K562 (cell line): Measurements from ENCODE around the gene B9D2. TPM values are rescaled to one million over a fixed set of nuclear protein-coding genes. Genes with fewer than 3 reads are reported as not detected.

Experiments used
- ATAC-seq: fragments of 200-7000 bp; cut with Tn5 transposase; 3 replicates; pipeline ENCODE4 v1.9.1; 2020; ENCODE audit warnings: moderate library complexity
- BruUV-seq: library from RNA; stranded (reverse); fragments of 400-500 nt; replicated peaks from 2 replicates; lab custom pipeline; 2021; lab: Mats Ljungman, UMichigan
- CTCF ChIA-PET: fragments of 300-600 bp; formaldehyde crosslinking; extraction: SDS; loops from one replicate; lab custom pipeline; 2021; ENCODE audit warnings: low intra/inter-chr PET ratio; lab: Yijun Ruan, JAX
- POLR2A ChIA-PET: fragments of 300-600, 350-650 bp; sonication (Branson Sonifier 250); formaldehyde crosslinking; extraction: SDS; loops from one replicate; lab custom pipeline; 2021; ENCODE audit warnings: antibody characterized with exemption, inconsistent platforms; lab: Yijun Ruan, JAX
- DNase-seq, 4 experiments: peaks; one replicate each; pipeline versions ENCODE4 v3.0.0 to v3.0.0-alpha.2; 2011 to 2018; ENCODE audit warnings: low spot score in 3 of 4, mixed read lengths in 3 of 4; ENCODE audit errors: extremely low read depth in 1 of 4
- FAIRE-seq: peaks from 2 replicates; lab custom pipeline; 2011; peaks lifted over from hg19 to GRCh38; lab: Jason Lieb, UNC
- H2AFZ ChIP-seq: 2 replicates; pipeline ENCODE4 v1.6.0; 2011; ENCODE audit warnings: low read depth, low read length, control low read depth, inconsistent platforms
- H3K27ac ChIP-seq: fragments of 200-600 bp; 3 replicates; pipeline ENCODE4 v1.8.0; 2011; ENCODE audit warnings: low read depth, mild to moderate bottlenecking, control low read depth, inconsistent platforms, low read length, moderate library complexity, mixed read lengths; ENCODE audit errors: extremely low read depth
- H3K27me3 ChIP-seq, 2 experiments: fragments of 300-600 bp in 1 of 2; 2 replicates in 1 of 2; 3 replicates in 1 of 2; pipeline versions ENCODE4 v1.6.0 to v1.8.0; 2011; ENCODE audit warnings: inconsistent platforms in 2 of 2, low read length in 2 of 2, mild to moderate bottlenecking in 1 of 2, mixed read lengths in 1 of 2, moderate library complexity in 1 of 2; ENCODE audit not compliant: control insufficient read depth in 2 of 2, insufficient read depth in 2 of 2
- H3K36me3 ChIP-seq: fragments of 300-600 bp; 3 replicates; pipeline ENCODE4 v1.8.0; 2011; ENCODE audit warnings: mild to moderate bottlenecking, low read length, inconsistent platforms; ENCODE audit not compliant: control insufficient read depth, insufficient read depth
- H3K4me1 ChIP-seq, 2 experiments: fragments of 200-600 bp in 1 of 2; replicated peaks in 1 of 2; 2 replicates in 1 of 2; 3 replicates in 1 of 2; pipeline versions ENCODE4 v1.5.1 to v1.8.0; 2011; ENCODE audit warnings: inconsistent platforms in 2 of 2, low read length in 2 of 2, mild to moderate bottlenecking in 1 of 2, mixed read lengths in 1 of 2, moderate library complexity in 1 of 2; ENCODE audit not compliant: control insufficient read depth in 2 of 2, insufficient read depth in 2 of 2
- H3K4me2 ChIP-seq: 2 replicates; pipeline ENCODE4 v1.6.1; 2011; ENCODE audit warnings: low read length, control low read depth, inconsistent platforms, mixed read lengths; ENCODE audit not compliant: insufficient read depth
- H3K4me3 ChIP-seq: fragments of 200-600 bp; sonication (generic), shearing (Covaris generic); 2 replicates; pipeline ENCODE4 v1.5.1; 2016; ENCODE audit warnings: control low read depth, inconsistent platforms
- H3K79me2 ChIP-seq: fragments of 200-600 bp; 3 replicates; pipeline ENCODE4 v1.8.0; 2011; ENCODE audit warnings: low read length, inconsistent platforms; ENCODE audit not compliant: control insufficient read depth, insufficient read depth
- H3K9ac ChIP-seq, 2 experiments: 2 replicates each; pipeline versions ENCODE4 v1.6.0 to v1.6.1; 2011; ENCODE audit warnings: low read depth in 2 of 2, low read length in 2 of 2, control low read depth in 1 of 2, inconsistent platforms in 1 of 2, mild to moderate bottlenecking in 1 of 2, mixed read lengths in 1 of 2; ENCODE audit not compliant: insufficient read depth in 1 of 2
- H3K9me1 ChIP-seq: one replicate; pipeline ENCODE4 v1.6.0; 2011; ENCODE audit warnings: inconsistent platforms, mild to moderate bottlenecking, low read length, moderate library complexity; ENCODE audit not compliant: control insufficient read depth, insufficient read depth
- H3K9me3 ChIP-seq: replicated peaks from 2 replicates; pipeline ENCODE4 v1.5.1; 2011; ENCODE audit warnings: low read depth, low read length, inconsistent platforms; ENCODE audit not compliant: control insufficient read depth, insufficient read depth
- H4K20me1 ChIP-seq: replicated peaks from 2 replicates; pipeline ENCODE4 v1.6.1; 2011; ENCODE audit warnings: low read length, inconsistent platforms, mixed read lengths; ENCODE audit not compliant: control insufficient read depth, insufficient read depth
- ARID1B ChIP-seq: fragments of 450-650 bp; IDR thresholded peaks from 2 replicates; pipeline ENCODE4 v1.6.1; 2016; ENCODE audit warnings: antibody characterized with exemption, mild to moderate bottlenecking, inconsistent platforms
- ELF1 ChIP-seq: fragments of 200-800 bp; sonication (Bioruptor generic); IDR thresholded peaks from 2 replicates; pipeline ENCODE4 v1.6.1; 2016; ENCODE audit warnings: missing genetic modification characterization, missing compliant biosample characterization
- MEF2D ChIP-seq: conservative IDR thresholded peaks from 2 replicates; pipeline ENCODE4 v1.6.1; 2016; ENCODE audit warnings: low read depth, missing genetic modification characterization, missing compliant biosample characterization
- POLR2A ChIP-seq: fragments of 450-650 bp; conservative IDR thresholded peaks from 2 replicates; pipeline ENCODE4 v1.6.1; 2016
- POLR2G ChIP-seq: fragments of 200-400 bp; formaldehyde crosslinking; IDR thresholded peaks from 2 replicates; pipeline ENCODE4 v1.6.1; 2017; ENCODE audit warnings: low read depth, mild to moderate bottlenecking, antibody characterized with exemption, low read length, moderate library complexity
- RBFOX2 ChIP-seq: fragments of 200-400 bp; formaldehyde crosslinking; IDR thresholded peaks from 2 replicates; pipeline ENCODE4 v1.6.1; 2017; ENCODE audit warnings: low read depth, mild to moderate bottlenecking, low read length, moderate library complexity
- SMARCB1 ChIP-seq: IDR thresholded peaks from 2 replicates; pipeline ENCODE4 v1.6.1; 2011; ENCODE audit warnings: improper control_type of control experiment, low read depth; ENCODE audit not compliant: insufficient read length
- ZNF41 ChIP-seq: fragments of 250-450 bp; sonication (Bioruptor Pico); conservative IDR thresholded peaks from 2 replicates; pipeline ENCODE4 v1.4.0; 2020; ENCODE audit warnings: mild to moderate bottlenecking
- WGBS: fragments of 100-300 bp; shearing (Covaris generic); methylation state at CpG from one replicate; pipeline ENCODE4 v1.1.6; 2016; ENCODE audit warnings: low coverage, mixed read lengths; ENCODE audit not compliant: insufficient coverage; ENCODE audit errors: missing lambda C conversion rate; 5-methylcytosine and 5-hydroxymethylcytosine counted together
- in situ Hi-C: fragments of 300-500 bp; cut with MboI; formaldehyde crosslinking; loops from 4 replicates; pipeline ENCODE4 v1.15.0; 2018; ENCODE audit warnings: inconsistent platforms, mixed read lengths
- intact Hi-C: fragments of 100-400 bp; cut with micrococcal nuclease; formaldehyde crosslinking; loops from 2 replicates; pipeline ENCODE4 v1.14.2; 2022
- polyA plus RNA-seq, 8 experiments: library from polyadenylated mRNA; depleted of rRNA in 4 of 8; stranded (reverse) in 5 of 8; unstranded in 3 of 8; fragments of >200 nt; fragmentation: Nextera tagmentation in 2 of 8; fragmentation: Illumina TruSeq in 1 of 8; extraction: Ambion mirVana in 2 of 8; extraction: Trizol in 1 of 8; gene quantifications; 2 replicates each; pipeline versions ENCODE4 v1.2.1 to v1.2.3, GENCODE V29; 2011 to 2014; ENCODE audit warnings: inconsistent platforms in 1 of 8, missing spikeins in 1 of 8
- total RNA-seq, 7 experiments: library from RNA; depleted of rRNA in 6 of 7; stranded (reverse); fragments of >200 nt in 6 of 7; fragmentation: Illumina TruSeq in 2 of 7; extraction: Trizol in 2 of 7; gene quantifications; 2 replicates each; pipeline versions ENCODE4 v1.2.1 to v1.2.3, GENCODE V29; 2011 to 2021; ENCODE audit warnings: low replicate concordance in 1 of 7
- TF ChIP-seq, protein P1 (sequence below): fragments of 450-650 bp; IDR thresholded peaks from 2 replicates; pipeline ENCODE4 v1.6.1; 2016; ENCODE audit warnings: low read depth

Gene B9D2
- total and polyA plus RNA-seq, 9 of the 15 experiments (the other 6 are each of a cell fraction or from before 2014, with no cell fraction given), result 0.83 to 6.9 (median 2.8) TPM

DNA sequence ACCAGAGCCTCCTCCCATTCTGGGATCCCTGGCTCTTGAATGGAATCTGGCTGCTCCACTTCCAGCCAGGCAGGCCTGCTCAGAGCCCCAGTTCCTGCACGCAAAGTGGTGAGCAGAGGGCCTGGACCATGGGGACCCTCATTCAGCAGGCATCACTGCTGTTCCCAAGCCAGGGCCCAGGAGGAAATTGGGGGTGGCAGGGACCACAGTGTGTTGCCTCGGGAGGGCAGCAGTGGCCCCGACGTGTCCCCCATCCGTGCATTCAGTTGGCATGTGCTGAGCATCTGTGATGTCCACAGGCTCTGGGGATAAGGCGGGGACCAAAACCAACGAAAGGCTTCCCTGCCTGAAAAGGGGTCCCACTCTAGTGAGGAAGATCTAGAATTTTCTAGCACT, 42.7 kb downstream of the B9D2 start:
- DNase-seq (no peak), ATAC-seq (no peak)
- Histone ChIP-seq H3K9me1 (peaks cover 7% of the 10 kb centered on the region), H3K27me3 (no peaks in the 10 kb centered on the region), H3K27ac (no peak overlapping the region), H3K4me3 (no peak overlapping the region), H3K36me3 (peaks cover 81% of the 10 kb centered on the region)
- no TSS peak for BruUV-seq
- 97% methylated on average over 7 of the region's 7 CpGs for WGBS
- intact Hi-C loops, result loop anchor here (5.0 to 10.0 kb wide), 2 partner anchors 116 to 244 kb away; partner anchors contain the start of gene DMAC2
- POLR2A ChIA-PET, result interaction anchor here (0.6 to 1.2 kb wide), 3 partner anchors 11 to 571 kb away, joined by 4 to 7 read pairs (median 4); partner anchors contain the start of gene CCDC97
- TF ChIP-seq RBFOX2 (peak; percentile 49), SMARCB1 (no peak), ELF1 (tag) (no peak), POLR2G (peak; percentile 66; the same call in 1 of the 2 replicates), ARID1B (no peak), MEF2D (tag) (no peak), POLR2A (0 out of 2 replicates have a peak, but pooled peaks have one; percentile 25), ZNF41 (CRISPR knock-in tag) (no peak)
- TF ChIP-seq, protein P1, sequence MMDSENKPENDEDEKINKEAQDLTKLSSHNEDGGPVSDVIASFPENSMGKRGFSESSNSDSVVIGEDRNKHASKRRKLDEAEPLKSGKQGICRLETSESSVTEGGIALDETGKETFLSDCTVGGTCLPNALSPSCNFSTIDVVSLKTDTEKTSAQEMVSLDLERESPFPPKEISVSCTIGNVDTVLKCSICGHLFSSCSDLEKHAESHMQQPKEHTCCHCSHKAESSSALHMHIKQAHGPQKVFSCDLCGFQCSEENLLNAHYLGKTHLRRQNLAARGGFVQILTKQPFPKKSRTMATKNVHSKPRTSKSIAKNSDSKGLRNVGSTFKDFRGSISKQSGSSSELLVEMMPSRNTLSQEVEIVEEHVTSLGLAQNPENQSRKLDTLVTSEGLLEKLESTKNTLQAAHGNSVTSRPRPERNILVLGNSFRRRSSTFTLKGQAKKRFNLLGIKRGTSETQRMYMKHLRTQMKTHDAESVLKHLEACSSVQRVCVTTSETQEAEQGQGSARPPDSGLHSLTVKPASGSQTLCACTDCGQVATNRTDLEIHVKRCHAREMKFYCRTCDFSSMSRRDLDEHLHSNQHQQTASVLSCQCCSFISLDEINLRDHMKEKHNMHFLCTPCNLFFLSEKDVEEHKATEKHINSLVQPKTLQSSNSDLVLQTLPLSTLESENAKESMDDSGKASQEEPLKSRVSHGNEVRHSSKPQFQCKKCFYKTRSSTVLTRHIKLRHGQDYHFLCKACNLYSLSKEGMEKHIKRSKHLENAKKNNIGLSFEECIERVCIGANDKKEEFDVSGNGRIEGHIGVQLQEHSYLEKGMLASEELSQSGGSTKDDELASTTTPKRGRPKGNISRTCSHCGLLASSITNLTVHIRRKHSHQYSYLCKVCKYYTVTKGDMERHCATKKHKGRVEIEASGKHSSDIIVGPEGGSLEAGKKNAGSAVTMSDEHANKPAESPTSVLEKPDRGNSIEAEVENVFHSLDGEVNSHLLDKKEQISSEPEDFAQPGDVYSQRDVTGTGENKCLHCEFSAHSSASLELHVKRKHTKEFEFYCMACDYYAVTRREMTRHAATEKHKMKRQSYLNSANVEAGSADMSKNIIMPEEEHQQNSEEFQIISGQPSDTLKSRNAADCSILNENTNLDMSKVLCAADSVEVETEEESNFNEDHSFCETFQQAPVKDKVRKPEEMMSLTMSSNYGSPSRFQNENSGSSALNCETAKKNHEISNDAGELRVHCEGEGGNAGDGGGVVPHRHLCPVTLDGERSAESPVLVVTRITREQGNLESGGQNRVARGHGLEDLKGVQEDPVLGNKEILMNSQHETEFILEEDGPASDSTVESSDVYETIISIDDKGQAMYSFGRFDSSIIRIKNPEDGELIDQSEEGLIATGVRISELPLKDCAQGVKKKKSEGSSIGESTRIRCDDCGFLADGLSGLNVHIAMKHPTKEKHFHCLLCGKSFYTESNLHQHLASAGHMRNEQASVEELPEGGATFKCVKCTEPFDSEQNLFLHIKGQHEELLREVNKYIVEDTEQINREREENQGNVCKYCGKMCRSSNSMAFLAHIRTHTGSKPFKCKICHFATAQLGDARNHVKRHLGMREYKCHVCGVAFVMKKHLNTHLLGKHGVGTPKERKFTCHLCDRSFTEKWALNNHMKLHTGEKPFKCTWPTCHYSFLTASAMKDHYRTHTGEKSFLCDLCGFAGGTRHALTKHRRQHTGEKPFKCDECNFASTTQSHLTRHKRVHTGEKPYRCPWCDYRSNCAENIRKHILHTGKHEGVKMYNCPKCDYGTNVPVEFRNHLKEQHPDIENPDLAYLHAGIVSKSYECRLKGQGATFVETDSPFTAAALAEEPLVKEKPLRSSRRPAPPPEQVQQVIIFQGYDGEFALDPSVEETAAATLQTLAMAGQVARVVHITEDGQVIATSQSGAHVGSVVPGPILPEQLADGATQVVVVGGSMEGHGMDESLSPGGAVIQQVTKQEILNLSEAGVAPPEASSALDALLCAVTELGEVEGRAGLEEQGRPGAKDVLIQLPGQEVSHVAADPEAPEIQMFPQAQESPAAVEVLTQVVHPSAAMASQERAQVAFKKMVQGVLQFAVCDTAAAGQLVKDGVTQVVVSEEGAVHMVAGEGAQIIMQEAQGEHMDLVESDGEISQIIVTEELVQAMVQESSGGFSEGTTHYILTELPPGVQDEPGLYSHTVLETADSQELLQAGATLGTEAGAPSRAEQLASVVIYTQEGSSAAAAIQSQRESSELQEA, result no peak
- TF ChIP-seq, all 486 proteins: peak for 3
- peaks cover 6% of the 10 kb centered on the region; the same call in 1 of the 2 replicates for H4K20me1 ChIP-seq
- H3K4me2 ChIP-seq, result no peak overlapping the region
- in situ Hi-C loops, result loop anchor here (25.0 kb wide), 1 partner anchor 241 kb away; no protein-coding TSS in a partner anchor
- CTCF ChIA-PET, result no interaction called here
- no peak overlapping the region for H2AFZ ChIP-seq
- peaks cover 49 to 58% of the 10 kb centered on the region in 2 experiments for H3K4me1 ChIP-seq
- H3K9ac ChIP-seq, result peak overlapping the region in 1 of 2 experiments; percentile 68; a peak in 2 of 4 replicates
- FAIRE-seq, result no peak
- H3K79me2 ChIP-seq, result peaks cover 31% of the 10 kb centered on the region
- H3K9me3 ChIP-seq, result no peaks in the 10 kb centered on the region; the same call in 1 of the 2 replicates
